ENCODE measurements around the gene TCF19.
"Not testable (repeated sequence)": the region's sequence is repeated elsewhere in the genome, so short reads cannot be mapped to it uniquely, and the experiment has no call there.

DNA sequence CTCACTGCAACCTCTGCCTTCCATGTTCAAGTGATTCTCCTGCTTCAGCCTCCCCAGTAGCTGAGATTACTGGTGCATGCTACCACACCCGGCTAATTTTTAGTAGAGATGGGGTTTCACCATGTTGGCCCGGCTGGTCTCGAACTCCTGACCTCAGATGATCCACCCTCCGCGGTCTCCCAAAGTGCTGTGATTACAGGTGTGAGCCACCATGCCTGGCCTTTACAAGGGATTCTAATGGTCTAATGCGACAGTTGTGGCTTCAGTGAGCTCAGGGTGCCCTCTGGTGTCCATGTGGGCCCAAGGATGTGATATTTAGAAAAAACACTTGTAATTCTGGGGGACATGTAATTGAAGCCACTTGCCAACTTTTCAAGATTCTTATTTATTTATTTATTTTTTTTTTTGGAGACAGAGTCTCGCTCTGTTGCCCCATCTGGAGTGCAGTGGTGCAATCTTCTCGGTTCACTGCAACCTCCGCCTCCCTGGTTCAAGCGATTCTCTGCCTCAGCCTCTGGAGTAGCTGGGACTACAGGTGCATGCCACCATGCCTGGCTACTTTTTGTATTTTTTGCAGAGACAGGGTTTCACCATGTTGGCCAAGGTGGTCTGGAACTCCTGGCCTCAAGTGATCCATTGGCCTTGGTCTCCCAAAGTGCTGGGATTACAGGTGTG is 34.2 kb downstream of the TCF19 start:
- TF ChIP-seq, protein P1, sequence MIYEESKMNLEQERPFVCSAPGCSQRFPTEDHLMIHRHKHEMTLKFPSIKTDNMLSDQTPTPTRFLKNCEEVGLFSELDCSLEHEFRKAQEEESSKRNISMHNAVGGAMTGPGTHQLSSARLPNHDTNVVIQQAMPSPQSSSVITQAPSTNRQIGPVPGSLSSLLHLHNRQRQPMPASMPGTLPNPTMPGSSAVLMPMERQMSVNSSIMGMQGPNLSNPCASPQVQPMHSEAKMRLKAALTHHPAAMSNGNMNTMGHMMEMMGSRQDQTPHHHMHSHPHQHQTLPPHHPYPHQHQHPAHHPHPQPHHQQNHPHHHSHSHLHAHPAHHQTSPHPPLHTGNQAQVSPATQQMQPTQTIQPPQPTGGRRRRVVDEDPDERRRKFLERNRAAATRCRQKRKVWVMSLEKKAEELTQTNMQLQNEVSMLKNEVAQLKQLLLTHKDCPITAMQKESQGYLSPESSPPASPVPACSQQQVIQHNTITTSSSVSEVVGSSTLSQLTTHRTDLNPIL (CRISPR knock-in tag; IDR thresholded peaks at IDR 0.05; ENCODE audit: low read depth), result not testable (repeated sequence)
- not testable (repeated sequence) for TF ChIP-seq ZNF70, RARB (CRISPR knock-in tag; IDR thresholded peaks at IDR 0.05)
- TF ChIP-seq, protein P2, sequence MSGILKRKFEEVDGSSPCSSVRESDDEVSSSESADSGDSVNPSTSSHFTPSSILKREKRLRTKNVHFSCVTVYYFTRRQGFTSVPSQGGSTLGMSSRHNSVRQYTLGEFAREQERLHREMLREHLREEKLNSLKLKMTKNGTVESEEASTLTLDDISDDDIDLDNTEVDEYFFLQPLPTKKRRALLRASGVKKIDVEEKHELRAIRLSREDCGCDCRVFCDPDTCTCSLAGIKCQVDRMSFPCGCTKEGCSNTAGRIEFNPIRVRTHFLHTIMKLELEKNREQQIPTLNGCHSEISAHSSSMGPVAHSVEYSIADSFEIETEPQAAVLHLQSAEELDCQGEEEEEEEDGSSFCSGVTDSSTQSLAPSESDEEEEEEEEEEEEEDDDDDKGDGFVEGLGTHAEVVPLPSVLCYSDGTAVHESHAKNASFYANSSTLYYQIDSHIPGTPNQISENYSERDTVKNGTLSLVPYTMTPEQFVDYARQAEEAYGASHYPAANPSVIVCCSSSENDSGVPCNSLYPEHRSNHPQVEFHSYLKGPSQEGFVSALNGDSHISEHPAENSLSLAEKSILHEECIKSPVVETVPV (CRISPR knock-in tag; IDR thresholded peaks at IDR 0.05), result not testable (repeated sequence)
- TF ChIP-seq, protein P3, sequence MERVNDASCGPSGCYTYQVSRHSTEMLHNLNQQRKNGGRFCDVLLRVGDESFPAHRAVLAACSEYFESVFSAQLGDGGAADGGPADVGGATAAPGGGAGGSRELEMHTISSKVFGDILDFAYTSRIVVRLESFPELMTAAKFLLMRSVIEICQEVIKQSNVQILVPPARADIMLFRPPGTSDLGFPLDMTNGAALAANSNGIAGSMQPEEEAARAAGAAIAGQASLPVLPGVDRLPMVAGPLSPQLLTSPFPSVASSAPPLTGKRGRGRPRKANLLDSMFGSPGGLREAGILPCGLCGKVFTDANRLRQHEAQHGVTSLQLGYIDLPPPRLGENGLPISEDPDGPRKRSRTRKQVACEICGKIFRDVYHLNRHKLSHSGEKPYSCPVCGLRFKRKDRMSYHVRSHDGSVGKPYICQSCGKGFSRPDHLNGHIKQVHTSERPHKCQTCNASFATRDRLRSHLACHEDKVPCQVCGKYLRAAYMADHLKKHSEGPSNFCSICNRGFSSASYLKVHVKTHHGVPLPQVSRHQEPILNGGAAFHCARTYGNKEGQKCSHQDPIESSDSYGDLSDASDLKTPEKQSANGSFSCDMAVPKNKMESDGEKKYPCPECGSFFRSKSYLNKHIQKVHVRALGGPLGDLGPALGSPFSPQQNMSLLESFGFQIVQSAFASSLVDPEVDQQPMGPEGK (CRISPR knock-in tag; IDR thresholded peaks at IDR 0.05; ENCODE audit: borderline replicate concordance), result not testable (repeated sequence)

Measured in SK-N-SH treated with all-trans-retinoic acid at 6 μM for 48 hours (cell line).